ENCODE data around the gene SPDL1.
"Not testable (repeated sequence)": the region's sequence is repeated elsewhere in the genome, so short reads cannot be mapped to it uniquely, and the experiment has no call there.

Gene SPDL1

DNA sequence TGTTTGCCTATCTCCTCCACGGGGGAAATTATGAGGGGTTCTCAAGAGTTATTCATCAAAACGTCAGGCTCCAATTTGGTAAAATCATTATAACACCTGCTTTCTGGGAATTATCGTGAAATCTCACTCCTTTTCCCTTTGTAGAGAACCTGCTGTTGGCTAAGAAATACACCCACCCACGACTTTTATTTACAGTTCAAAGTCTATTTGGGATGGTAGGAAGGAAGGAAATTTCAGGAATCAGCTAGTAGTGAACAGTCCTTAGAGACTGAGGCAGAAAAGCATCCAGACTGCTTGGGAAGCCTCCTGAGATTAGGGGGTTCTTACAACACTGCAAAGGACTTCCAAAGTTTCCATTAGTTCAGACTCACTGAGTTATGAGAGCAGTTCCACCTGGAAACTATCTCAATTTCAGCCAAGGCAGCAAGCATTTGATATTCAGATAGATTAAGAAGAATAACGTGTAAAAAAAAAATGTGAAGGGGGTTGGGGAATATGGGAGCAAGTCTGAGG is 9.4 kb upstream of the SPDL1 start:
- no peak for DNase-seq

DNA sequence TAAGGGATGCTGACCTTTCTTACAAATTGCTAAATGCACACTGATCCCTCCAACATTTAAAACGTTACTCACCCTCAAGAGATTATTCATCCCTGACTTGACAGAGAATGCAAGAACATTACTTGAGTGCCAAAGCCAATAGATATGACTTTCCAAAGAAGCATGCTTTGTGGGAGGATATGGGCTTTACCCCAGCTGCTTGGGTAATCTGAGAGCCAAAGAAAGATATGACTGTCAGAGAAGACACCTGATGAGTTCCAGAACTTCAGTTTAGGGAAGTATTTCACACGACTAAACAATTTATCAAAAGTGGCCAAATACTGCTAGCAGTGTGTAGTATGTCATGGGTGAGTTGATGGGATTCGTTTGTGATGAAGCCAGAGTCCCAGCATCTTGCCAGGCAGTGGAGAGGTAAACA is 7.4 kb upstream of the SPDL1 start:
- DNase-seq, result no peak

DNA sequence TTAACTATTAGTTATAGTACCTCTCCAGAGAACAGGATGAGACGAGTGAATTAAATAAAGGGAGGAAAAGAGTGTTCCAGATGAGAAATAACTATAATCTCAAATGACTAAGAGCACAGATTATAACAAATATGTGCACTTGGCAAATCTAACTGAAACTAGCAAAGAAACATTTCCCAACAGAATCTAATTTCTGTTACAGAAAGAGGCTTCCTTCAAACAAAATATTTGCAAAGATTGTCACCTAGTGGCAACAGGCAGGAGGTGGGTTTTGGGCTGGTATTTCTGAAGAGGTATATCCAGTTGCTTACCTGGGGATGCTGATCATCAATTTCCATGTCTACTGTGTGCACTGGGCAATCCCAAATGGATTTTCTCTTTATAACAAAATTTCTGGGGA is 5.6 kb upstream of the SPDL1 start:
- no peak for DNase-seq

GRCh38 chr5:169580964-169581363 is 2.6 kb upstream of the SPDL1 start:
- no peak for DNase-seq

DNA sequence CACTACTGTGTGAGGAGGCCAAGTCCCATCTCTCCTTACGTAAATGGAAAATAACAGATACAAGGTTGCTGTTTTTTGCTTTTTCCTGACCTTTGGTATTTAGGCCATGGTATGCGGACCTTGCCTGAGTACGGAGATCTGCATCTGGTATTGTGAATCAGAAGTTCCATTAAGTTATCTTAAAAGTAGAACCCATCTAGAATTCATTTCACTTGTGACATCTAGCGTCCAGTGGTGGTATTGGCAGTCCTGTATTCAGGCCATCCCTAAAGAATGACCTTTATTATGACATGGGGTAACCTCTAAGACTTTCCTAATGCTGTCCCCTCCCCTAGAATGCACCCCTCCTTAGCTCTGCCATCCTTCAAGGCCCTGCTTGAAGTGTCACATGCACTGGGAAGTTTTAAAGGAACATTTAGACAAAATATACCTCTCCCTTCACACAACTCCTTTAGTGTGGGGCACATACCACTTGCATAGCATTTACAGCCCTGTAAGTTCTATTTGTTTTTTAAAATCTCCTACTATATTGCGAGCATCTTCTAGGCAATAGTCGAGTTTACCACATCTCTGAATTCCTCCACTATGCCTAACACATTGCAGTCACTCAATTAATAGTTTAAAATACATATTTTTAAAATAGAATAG is 1.9 kb upstream of the SPDL1 start:
- DNase-seq, result no peak

DNA sequence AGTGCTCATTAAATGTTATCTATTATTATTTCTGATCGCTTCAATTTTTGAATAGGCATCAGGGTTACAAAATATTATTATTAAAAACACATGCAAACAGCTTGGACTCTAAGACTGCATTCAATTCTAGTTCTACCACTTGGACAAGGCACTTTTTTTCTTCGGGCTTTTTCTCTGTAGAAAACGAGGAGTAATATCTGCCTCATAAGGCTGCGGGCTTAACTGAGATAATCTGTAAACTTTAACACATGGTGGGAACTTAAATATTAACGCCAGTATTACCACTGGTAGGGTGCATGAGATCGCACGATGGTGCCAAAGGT is 511 bp upstream of the SPDL1 start:
- DNase-seq, result no peak

DNA sequence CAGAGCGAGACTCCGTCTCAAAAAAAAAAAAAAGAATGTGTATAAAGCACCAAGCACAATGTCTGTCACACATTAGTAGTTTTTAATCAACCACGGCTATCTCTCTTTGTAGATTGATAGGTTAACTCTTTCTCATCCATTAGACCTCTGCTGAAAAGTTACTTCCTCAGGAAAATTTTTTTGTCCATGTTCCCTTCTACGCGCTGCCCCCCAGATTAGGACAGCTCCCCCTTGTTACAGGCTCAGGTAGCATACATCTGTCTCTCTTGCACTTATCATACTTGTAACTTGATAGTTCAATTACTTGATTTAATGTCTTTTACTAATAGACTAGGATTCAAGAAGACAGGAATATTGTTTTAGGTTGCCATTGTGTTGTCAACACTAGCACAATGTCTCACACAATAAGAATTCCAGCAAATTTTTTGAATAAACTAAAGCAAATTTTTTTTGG is 1.5 kb downstream of the SPDL1 start:
- peak; percentile 18 for DNase-seq

DNA sequence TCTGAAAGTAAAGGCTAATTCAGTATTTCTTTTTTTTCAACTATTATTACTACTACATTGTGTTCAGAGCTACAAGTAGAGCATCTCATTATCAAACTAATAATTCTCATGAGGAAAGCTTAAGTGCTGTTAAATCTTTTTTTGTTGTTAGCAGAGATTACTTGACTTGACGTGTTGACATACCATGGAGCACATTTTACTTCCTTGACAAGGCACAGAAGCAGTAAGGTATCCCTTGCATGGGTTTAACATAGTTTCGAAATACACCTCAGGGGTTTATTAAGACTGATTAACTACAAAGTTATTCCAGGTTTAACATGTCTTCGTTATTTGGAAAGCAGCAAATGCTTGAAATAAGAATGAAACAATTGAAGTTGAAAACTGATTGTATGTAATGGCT is 7.0 kb downstream of the SPDL1 start:
- no peak for DNase-seq

DNA sequence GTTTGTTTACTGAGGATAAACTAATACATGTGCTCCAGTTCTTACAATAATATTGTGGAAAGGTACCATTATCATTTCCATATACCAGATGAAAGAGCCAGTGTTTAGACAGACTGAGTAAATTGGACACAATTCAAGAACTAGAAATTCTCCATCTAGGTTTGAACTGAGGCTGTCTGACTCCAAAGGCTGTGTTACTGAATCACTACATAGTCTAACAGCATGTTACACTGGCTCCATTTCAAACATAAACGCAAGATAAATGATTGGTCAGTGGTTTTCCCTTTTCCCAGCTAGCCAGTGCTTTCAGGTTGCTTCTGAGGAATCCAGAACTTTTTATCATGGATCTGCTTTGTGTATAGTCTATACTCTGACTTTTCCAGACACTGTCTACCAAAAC is 8.1 kb downstream of the SPDL1 start:
- no peak for DNase-seq

- no peak for DNase-seq
Observed at GRCh38 chr5:169592937-169593650, 9.5 kb downstream of the SPDL1 start.

- no peak for DNase-seq
Observed at GRCh38 chr5:169595172-169595820, 11.7 kb downstream of the SPDL1 start.

DNA sequence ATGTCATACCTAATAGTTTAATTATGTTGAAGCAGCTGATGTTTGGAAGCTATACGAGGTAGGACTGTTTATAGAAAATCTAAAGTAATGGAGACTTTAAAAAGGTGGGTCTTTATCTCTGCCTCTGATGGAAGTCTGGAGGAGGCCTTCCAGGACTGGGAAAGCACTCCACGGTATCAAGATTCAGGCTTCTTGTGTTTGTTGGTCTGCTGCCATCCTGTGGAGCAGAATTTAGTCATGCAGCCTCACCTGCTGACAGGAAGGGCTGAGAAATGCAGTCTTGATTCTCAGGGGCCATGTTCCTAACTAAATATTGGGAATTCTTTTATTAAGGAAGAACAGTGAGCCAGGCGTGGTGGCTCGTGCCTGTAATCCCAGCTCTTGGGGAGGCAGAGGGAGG is 15.9 kb downstream of the SPDL1 start:
- DNase-seq, result no peak

DNA sequence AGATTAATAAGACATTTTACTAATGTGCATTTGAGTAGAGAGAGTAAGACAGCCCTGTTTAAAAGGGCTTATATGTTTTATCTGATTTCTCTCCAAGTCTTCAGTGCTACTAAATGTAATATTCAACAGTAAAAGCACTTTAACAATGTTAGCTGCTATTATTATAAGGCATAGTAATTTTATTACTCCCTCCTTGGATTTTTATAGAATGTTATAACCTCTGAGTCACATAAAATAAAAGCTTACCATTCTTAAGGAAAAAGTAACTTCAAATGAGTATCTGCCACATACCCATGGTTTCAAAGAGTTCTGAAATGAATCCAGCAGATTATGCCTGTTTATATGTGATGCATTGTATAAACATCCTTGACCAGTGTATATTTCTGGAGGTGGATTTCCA is 19.0 kb downstream of the SPDL1 start:
- no peak for DNase-seq

DNA sequence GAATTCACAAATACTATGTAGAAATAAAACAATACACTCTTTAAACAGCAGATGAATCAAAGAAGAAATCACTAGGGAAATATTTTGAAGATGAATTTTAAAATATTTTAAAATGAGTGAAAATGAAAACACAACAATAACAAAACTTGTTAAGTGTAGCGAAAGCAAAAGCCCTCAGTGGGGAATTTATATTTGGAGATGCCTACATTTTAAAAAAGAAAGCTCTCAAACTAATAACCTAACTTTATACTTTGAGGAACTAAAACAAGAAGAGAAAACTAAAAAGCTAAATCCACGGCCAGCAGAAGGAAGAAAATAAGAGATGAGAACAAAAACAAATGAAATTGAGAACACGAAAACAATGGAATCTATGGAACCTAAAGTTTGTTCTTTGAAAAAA is 22.7 kb downstream of the SPDL1 start:
- no peak for DNase-seq

DNA sequence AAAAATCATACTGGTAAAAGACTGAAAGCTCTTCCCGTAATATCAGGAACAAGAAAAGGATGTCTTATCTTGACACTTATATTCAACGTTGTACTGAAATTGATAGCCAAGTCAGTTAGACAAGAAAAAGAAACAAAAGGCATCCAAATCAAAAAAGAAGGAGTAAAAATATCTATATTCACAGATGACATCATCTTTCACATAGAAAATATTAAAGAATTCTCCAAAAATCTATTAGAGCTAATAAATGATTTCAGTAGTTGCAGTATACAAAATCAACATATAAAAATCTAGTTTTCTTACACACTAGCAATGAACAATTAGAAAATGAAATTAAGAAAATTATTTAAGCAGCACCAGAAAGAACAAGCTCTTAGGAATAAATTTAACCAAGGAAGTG is 24.3 kb downstream of the SPDL1 start:
- DNase-seq, result no peak

- DNase-seq, result no peak
Observed at GRCh38 chr5:169609716-169610115, 26.1 kb downstream of the SPDL1 start.

GRCh38 chr5:169610606-169611005 is 27.0 kb downstream of the SPDL1 start:
- DNase-seq, result no peak

DNA sequence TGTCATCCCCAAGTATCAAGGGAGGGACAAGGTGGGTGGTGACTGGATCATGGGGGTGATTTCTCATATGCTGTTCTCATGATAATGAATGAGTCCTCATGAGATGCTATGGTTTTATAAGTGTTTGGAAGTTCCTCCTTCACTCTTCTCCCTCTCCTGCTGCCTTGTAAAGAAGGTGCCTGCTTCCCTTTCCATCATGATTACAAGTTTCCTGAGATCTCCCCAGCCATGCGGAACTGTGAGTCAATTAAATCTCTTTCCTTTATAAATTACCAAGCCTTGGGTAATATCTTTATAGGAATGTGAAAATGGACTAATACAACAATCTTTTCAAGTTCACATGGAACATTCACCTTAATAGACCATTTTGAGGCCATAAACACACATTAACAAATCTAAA is 32.0 kb downstream of the SPDL1 start:
- DNase-seq, result no peak

GRCh38 chr5:169624307-169624706 is 40.7 kb downstream of the SPDL1 start:
- DNase-seq, result not testable (repeated sequence)

GRCh38 chr5:169626779-169627178 is 43.2 kb downstream of the SPDL1 start:
- DNase-seq, result no peak

DNA sequence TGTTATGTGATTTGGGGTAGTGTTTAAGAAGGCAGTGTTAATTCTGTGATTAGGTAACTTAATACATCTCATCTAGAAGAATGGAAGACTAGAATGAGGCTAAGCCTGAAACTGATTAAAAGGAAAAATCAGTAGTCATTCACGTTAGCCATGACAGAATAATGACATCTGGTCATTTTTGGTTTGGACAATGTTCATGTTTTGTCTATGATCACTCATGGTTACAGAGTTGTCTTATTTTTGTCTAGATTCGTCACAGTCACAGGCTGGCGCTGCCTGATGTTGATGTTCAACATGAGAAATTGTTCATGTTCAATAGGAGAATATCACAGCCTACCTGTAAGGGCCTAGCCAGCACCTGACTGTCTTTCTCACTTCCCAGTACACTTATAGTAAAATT is 44.0 kb downstream of the SPDL1 start:
- no peak for DNase-seq

GRCh38 chr5:169628892-169629291 is 45.3 kb downstream of the SPDL1 start:
- DNase-seq, result no peak

- no peak for DNase-seq
Observed at GRCh38 chr5:169629847-169630548, 46.4 kb downstream of the SPDL1 start.

DNA sequence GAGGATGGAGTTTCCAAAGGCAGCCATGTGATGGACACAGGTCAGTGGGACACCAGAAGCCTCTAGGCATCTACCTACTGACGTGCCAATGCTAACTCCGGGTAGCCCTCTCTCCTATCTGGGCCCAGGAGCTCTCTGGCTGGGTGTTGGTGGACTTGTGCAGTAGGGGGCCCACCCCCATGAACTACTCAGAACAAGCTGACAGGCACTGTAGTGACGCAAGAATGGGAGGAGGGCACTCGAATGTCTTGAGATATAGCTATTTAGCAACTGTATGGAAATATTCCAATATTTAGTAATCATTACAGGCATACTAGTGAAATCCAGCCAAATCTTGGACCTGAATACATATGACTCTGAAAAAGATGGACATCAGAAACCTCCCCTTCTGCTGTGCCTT is 47.8 kb downstream of the SPDL1 start:
- no peak for DNase-seq

Data from NCI-H524 treated with DMSO at 0.1 percent for 48 hours (cell line).